Neural cell (in vitro differentiated cells): ENCODE data around the gene PLEKHD1. TPM values are rescaled to one million over a fixed set of nuclear protein-coding genes. Genes with fewer than 3 reads are reported as not detected.
A peak's percentile ranks its signal among the peaks of the same experiment; 100 is the strongest.

Experiments used
- H2AFZ ChIP-seq: fragments of 200-600, 300-800 bp; sonication (generic), shearing (Covaris generic); 2 replicates; pipeline ENCODE4 v1.6.0; 2014; ENCODE audit warnings: low read depth, mild to moderate bottlenecking, antibody characterized with exemption, low read length, moderate library complexity
- H3F3A ChIP-seq: fragments of 200-600 bp; shearing (Covaris generic); 2 replicates; pipeline ENCODE4 v1.6.1; 2016; ENCODE audit warnings: mild to moderate bottlenecking, moderate library complexity, mixed read lengths, antibody characterized with exemption, low read length; ENCODE audit not compliant: insufficient read depth, poor library complexity, severe bottlenecking
- H3K27ac ChIP-seq: fragments of 200-600, 300-800 bp; sonication (generic), shearing (Covaris generic); 2 replicates; pipeline ENCODE4 v1.5.1; 2014; ENCODE audit warnings: mild to moderate bottlenecking, low read length, moderate library complexity
- H3K27me3 ChIP-seq: fragments of 300-800, 200-600 bp; sonication (generic), shearing (Covaris generic); 2 replicates; pipeline ENCODE4 v1.6.0; 2014; ENCODE audit warnings: mild to moderate bottlenecking, low read depth, low read length, moderate library complexity; ENCODE audit not compliant: insufficient read depth
- H3K36me3 ChIP-seq: fragments of 300-800, 200-600 bp; sonication (generic), shearing (Covaris generic); 2 replicates; pipeline ENCODE4 v1.5.1; 2014; ENCODE audit warnings: mild to moderate bottlenecking, antibody characterized with exemption, low read length, moderate library complexity; ENCODE audit not compliant: insufficient read depth
- H3K4me2 ChIP-seq: fragments of 300-800, 200-600 bp; sonication (generic), shearing (Covaris generic); 2 replicates; pipeline ENCODE4 v1.6.0; 2014; ENCODE audit warnings: mild to moderate bottlenecking, low read length
- H3K4me3 ChIP-seq: fragments of 300-800, 200-600 bp; sonication (generic), shearing (Covaris generic); 2 replicates; pipeline ENCODE4 v1.5.1; 2014; ENCODE audit warnings: mild to moderate bottlenecking, low read length, moderate library complexity
- H3K79me2 ChIP-seq: fragments of 200-600 bp; shearing (Covaris generic); replicated peaks from 2 replicates; pipeline ENCODE4 v1.6.0; 2014; ENCODE audit warnings: mild to moderate bottlenecking, low read length, moderate library complexity; ENCODE audit not compliant: insufficient read depth
- H3K9ac ChIP-seq: fragments of 300-800, 200-600 bp; sonication (generic), shearing (Covaris generic); 2 replicates; pipeline ENCODE4 v1.6.1; 2016; ENCODE audit warnings: mild to moderate bottlenecking, low read length, mixed read lengths
- H3K9me2 ChIP-seq: fragments of 200-600 bp; shearing (Covaris generic); 2 replicates; pipeline ENCODE4 v1.6.1; 2016; ENCODE audit warnings: mild to moderate bottlenecking, low read length, mixed read lengths; ENCODE audit not compliant: insufficient read depth
- H3K9me3 ChIP-seq: fragments of 200-600, 300-800 bp; sonication (generic), shearing (Covaris generic); 2 replicates; pipeline ENCODE4 v1.6.1; 2016; ENCODE audit warnings: mild to moderate bottlenecking, mixed run types, low read length, moderate library complexity, mixed read lengths
- H4K20me1 ChIP-seq: fragments of 200-600 bp; shearing (Covaris generic); 2 replicates; pipeline ENCODE4 v1.6.1; 2016; ENCODE audit warnings: mild to moderate bottlenecking, mixed run types; ENCODE audit not compliant: insufficient read depth
- CTCF ChIP-seq: fragments of 450-650 bp; IDR thresholded peaks from 2 replicates; pipeline ENCODE4 v1.5.1; 2014; ENCODE audit warnings: antibody characterized with exemption, mild to moderate bottlenecking, moderate library complexity; ENCODE audit not compliant: poor library complexity, severe bottlenecking
- EP300 ChIP-seq: fragments of 450-650 bp; conservative IDR thresholded peaks from 2 replicates; pipeline ENCODE4 v1.6.1; 2014; ENCODE audit warnings: antibody characterized with exemption, mild to moderate bottlenecking, moderate library complexity; ENCODE audit not compliant: poor library complexity, severe bottlenecking
- EZH2 ChIP-seq: fragments of 200-600, 300-800 bp; shearing (Covaris generic), sonication (generic); IDR thresholded peaks from 2 replicates; pipeline ENCODE4 v1.6.1; 2014; ENCODE audit warnings: antibody characterized with exemption, low read length, borderline replicate concordance, mild to moderate bottlenecking; ENCODE audit not compliant: insufficient read depth, poor library complexity, severe bottlenecking
- MXI1 ChIP-seq: fragments of 450-650 bp; conservative IDR thresholded peaks from 2 replicates; pipeline ENCODE4 v1.6.1; 2014; ENCODE audit warnings: antibody characterized with exemption, mild to moderate bottlenecking; ENCODE audit not compliant: poor library complexity, severe bottlenecking
- POLR2AphosphoS5 ChIP-seq: IDR thresholded peaks from 2 replicates; pipeline ENCODE4 v1.6.1; 2012
- RAD21 ChIP-seq: fragments of 450-650 bp; conservative IDR thresholded peaks from 2 replicates; pipeline ENCODE4 v1.6.1; 2014; ENCODE audit warnings: antibody characterized with exemption, mild to moderate bottlenecking, moderate library complexity
- REST ChIP-seq: IDR thresholded peaks from 2 replicates; pipeline ENCODE4 v1.6.1; 2012; ENCODE audit warnings: borderline replicate concordance
- SMC3 ChIP-seq: fragments of 450-650 bp; conservative IDR thresholded peaks from 2 replicates; pipeline ENCODE4 v1.6.1; 2014; ENCODE audit warnings: antibody characterized with exemption, mild to moderate bottlenecking, moderate library complexity; ENCODE audit not compliant: poor library complexity
- TAF1 ChIP-seq: IDR thresholded peaks from 2 replicates; pipeline ENCODE4 v1.6.1; 2012; ENCODE audit warnings: low read depth
- polyA plus RNA-seq: library from polyadenylated mRNA; depleted of rRNA; stranded (reverse); fragments of >200 nt; gene quantifications from 2 replicates; pipeline ENCODE4 v1.2.3, GENCODE V29; 2014

Gene PLEKHD1
- polyA plus RNA-seq, 1 donor from 2014 or later: 0.52 TPM

DNA sequence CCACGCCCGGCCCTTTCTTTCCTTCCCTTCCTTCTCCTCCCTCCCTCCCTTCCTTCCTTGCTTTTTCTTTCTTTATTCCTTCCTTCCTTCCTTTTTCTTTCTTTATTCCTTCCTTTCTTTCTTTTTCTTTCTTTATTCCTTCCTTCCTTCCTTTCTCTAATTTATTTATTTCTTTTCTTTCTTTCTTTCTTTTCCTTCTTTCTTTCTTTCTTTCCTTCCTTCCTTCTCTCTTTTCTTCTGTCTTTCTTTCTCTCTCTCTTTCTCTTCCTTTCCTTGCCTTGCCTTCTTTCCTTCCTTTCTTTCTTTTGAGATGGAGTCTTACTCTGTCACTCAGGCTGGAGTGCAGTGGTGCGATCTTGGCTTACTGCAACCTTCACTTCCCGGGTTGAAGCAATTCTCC is 74.2 kb downstream of the PLEKHD1 start:
- no peak overlapping the region for H3K4me3 ChIP-seq
- H3K79me2 ChIP-seq: no peaks in the 10 kb centered on the region
- H3K36me3 ChIP-seq: no peaks in the 10 kb centered on the region
- H3K4me2 ChIP-seq: no peak overlapping the region
- no peaks in the 10 kb centered on the region for H3K9me3 ChIP-seq
- peak overlapping the region; percentile 88 for H3K27ac ChIP-seq
- H3K27me3 ChIP-seq: no peaks in the 10 kb centered on the region
- H3F3A ChIP-seq: no peaks in the 10 kb centered on the region
- no peak for TF ChIP-seq MXI1
- no peak for TF ChIP-seq EZH2
- no peak for TF ChIP-seq POLR2AphosphoS5
- no peak for TF ChIP-seq SMC3
- TF ChIP-seq RAD21: no peak
- no peak for TF ChIP-seq CTCF
- no peak for TF ChIP-seq EP300
- TF ChIP-seq REST: no peak
- no peak for TF ChIP-seq TAF1
- H2AFZ ChIP-seq: peak overlapping the region; percentile 56
- H3K9me2 ChIP-seq: no peaks in the 10 kb centered on the region
- no peaks in the 10 kb centered on the region for H4K20me1 ChIP-seq
- peak overlapping the region; percentile 66 for H3K9ac ChIP-seq

- no peaks in the 10 kb centered on the region for H4K20me1 ChIP-seq
- no peaks in the 10 kb centered on the region for H3K79me2 ChIP-seq
- H3K27ac ChIP-seq: peak overlapping the region; percentile 88
- peak overlapping the region; percentile 50 for H3K4me3 ChIP-seq
- no peaks in the 10 kb centered on the region for H3K27me3 ChIP-seq
- H3K36me3 ChIP-seq: no peaks in the 10 kb centered on the region
- peak overlapping the region; percentile 56 for H2AFZ ChIP-seq
- no peaks in the 10 kb centered on the region for H3K9me2 ChIP-seq
- TF ChIP-seq POLR2AphosphoS5 (no peak), CTCF (no peak), REST (peak; percentile 82), EZH2 (no peak), EP300 (peak; percentile 57), MXI1 (no peak), RAD21 (no peak), SMC3 (peak; percentile 45)
- H3F3A ChIP-seq: no peaks in the 10 kb centered on the region
- peak overlapping the region; percentile 65 for H3K4me2 ChIP-seq
- H3K9ac ChIP-seq: peak overlapping the region; percentile 66
- H3K9me3 ChIP-seq: no peaks in the 10 kb centered on the region
These were observed 75.1 kb downstream of the PLEKHD1 start for GRCh38 chr14:69559581-69560011.
